ENCODE measurements around the gene SLC35G6.

SLC35G6 gene

GRCh38 chr17:7442142-7442541, 39.1 kb upstream of the SLC35G6 start:
- POLR2A ChIA-PET (ENCODE audit: low non-redundant PET): interaction anchor here (0.5 to 0.6 kb wide), 2 partner anchors 9 to 42 kb away, joined by 3 to 5 read pairs; partner anchors contain the start of gene POLR2A
- peak overlapping the region; percentile 84 for H3K27ac ChIP-seq
- CTCF ChIA-PET: no interaction called here
- no peak for TF ChIP-seq CTCF (conservative IDR thresholded peaks at IDR 0.05; ENCODE audit: low read depth)
- DNase-seq (ENCODE audit: low spot score): no peak

- POLR2A ChIA-PET (ENCODE audit: low non-redundant PET): interaction anchor here (0.6 to 1.1 kb wide), 3 partner anchors 19 to 112 kb away, joined by 3 to 7 read pairs (median 3); no protein-coding TSS in a partner anchor
- CTCF ChIA-PET: interaction anchor here (0.7 kb wide), 1 partner anchor 31 kb away, joined by 3 read pairs; no protein-coding TSS in a partner anchor
- TF ChIP-seq CTCF (conservative IDR thresholded peaks at IDR 0.05; ENCODE audit: low read depth): no peak
- peak; percentile 64 for DNase-seq (ENCODE audit: low spot score)
- peak overlapping the region; percentile 84 for H3K27ac ChIP-seq
Measured at GRCh38 chr17:7443499-7444485, 37.5 kb upstream of the SLC35G6 start.

GRCh38 chr17:7444682-7445618, 36.3 kb upstream of the SLC35G6 start, which contains the start of gene CHRNB1:
Gene CHRNB1, plus strand, starts transcription at chr17:7445061. Its CDS starts 67 bp downstream, at chr17:7445128.
- TF ChIP-seq CTCF (conservative IDR thresholded peaks at IDR 0.05; ENCODE audit: low read depth): no peak
- peak within 1 kb of the TSS; percentile 84 for H3K27ac ChIP-seq
- ChIA-PET CTCF (interaction anchor here (0.6 to 0.7 kb wide), 2 partner anchors 30 to 50 kb away, joined by 3 read pairs; no protein-coding TSS in a partner anchor), POLR2A (ENCODE audit: low non-redundant PET) (interaction anchor here (0.7 to 1.1 kb wide), 2 partner anchors 17 to 18 kb away, joined by 3 read pairs; no protein-coding TSS in a partner anchor)
- DNase-seq (ENCODE audit: low spot score): no peak

GRCh38 chr17:7445619-7445968, 35.7 kb upstream of the SLC35G6 start:
- peak overlapping the region; percentile 84 for H3K27ac ChIP-seq
- CTCF ChIA-PET: no interaction called here
- DNase-seq (ENCODE audit: low spot score): no peak
- POLR2A ChIA-PET (ENCODE audit: low non-redundant PET): interaction anchor here (0.7 kb wide), 1 partner anchor 18 kb away, joined by 3 read pairs; no protein-coding TSS in a partner anchor
- no peak for TF ChIP-seq CTCF (conservative IDR thresholded peaks at IDR 0.05; ENCODE audit: low read depth)

GRCh38 chr17:7448461-7448860, 32.8 kb upstream of the SLC35G6 start:
- no peak for TF ChIP-seq CTCF (conservative IDR thresholded peaks at IDR 0.05; ENCODE audit: low read depth)
- DNase-seq (ENCODE audit: low spot score): no peak
- POLR2A ChIA-PET (ENCODE audit: low non-redundant PET): no interaction called here
- CTCF ChIA-PET: no interaction called here
- no peak overlapping the region; the same call in 1 of the 2 replicates for H3K27ac ChIP-seq
